ENCODE data around the gene KIF25.

DNA sequence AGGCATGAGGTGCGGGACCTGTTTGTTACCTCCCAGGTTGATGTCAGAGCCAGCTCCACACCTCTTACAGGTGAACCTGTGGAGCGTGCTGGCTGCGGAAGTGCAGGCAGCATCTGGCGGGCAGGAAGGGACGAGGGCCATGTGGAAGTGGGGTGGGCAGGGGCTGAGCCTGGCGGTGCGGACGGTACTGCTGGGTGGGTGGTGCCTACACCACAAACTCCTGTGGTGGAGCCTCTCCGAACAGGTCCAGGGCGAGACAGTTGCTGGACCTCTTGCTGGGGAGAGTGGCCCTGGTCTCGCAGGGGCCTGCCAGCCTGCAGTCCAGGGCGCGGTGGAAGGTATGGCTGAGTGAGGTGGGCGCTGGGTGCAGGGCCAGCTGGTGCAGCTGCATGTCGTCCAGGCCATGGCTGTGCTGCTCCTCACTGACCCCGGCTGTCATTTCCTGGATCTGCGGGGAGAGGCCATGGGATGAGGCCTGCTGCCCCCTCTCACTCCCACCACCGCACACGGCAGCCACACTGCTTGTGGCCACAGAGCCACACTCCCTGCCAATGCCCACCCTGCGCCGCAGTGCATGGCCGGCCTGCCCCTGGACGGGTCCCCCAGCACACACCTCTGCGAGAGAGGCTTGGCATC lies 59.5 kb downstream of the KIF25 start:
- no peak for TF ChIP-seq CTCF (conservative IDR thresholded peaks at IDR 0.05 in 1 of 2, IDR thresholded peaks at IDR 0.05 in 1 of 2; ENCODE audit: extremely low read depth in 1 of 2, insufficient read depth in 1 of 2, low read depth in 1 of 2, low read length in 2 of 2)
- no peak for TF ChIP-seq EZH2 (IDR thresholded peaks at IDR 0.05; ENCODE audit: borderline replicate concordance, low read length)

Measured in mammary epithelial cell (primary cell).